Measurements from ENCODE around the gene SV2A. TPM values are rescaled to one million over a fixed set of nuclear protein-coding genes. Genes with fewer than 3 reads are reported as not detected.

Gene SV2A
- total RNA-seq, 6 experiments from 2014 or later: 0.12 to 0.50 (median 0.25) TPM

DNA sequence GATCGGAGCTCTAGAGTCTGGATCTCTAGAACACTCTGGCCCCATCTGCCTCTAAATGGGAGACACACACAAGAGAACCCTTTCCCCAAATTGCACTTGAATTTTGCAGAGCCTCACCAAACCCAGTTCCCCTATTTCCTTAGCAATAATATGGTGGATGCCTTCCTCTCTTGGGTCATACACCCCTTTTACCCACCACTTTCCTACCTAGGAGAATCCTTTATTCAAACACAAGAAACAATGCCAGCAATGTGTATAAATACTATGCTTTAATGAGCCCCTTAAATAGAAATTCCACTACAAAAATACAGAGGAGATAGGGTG is 10.7 kb upstream of the SV2A start:
- Histone ChIP-seq H3K4me3 (peak overlapping the region; percentile 76 to 94 (median 91)), H3K9me3 (no peaks in the 10 kb centered on the region), H3K27me3 (no peaks in the 10 kb centered on the region), H3K27ac (peak overlapping the region; percentile 89 to 99 (median 93)), H3K4me1 (peaks cover 0 to 10% (median 3%) of the 10 kb centered on the region in 4 donors), H3K36me3 (peaks cover 16 to 31% (median 23%) of the 10 kb centered on the region in 4 donors)
- intact Hi-C loops (cut with DNase I): no loop called here
- ATAC-seq (no peak), DNase-seq (no peak)
- TF ChIP-seq, protein P1, sequence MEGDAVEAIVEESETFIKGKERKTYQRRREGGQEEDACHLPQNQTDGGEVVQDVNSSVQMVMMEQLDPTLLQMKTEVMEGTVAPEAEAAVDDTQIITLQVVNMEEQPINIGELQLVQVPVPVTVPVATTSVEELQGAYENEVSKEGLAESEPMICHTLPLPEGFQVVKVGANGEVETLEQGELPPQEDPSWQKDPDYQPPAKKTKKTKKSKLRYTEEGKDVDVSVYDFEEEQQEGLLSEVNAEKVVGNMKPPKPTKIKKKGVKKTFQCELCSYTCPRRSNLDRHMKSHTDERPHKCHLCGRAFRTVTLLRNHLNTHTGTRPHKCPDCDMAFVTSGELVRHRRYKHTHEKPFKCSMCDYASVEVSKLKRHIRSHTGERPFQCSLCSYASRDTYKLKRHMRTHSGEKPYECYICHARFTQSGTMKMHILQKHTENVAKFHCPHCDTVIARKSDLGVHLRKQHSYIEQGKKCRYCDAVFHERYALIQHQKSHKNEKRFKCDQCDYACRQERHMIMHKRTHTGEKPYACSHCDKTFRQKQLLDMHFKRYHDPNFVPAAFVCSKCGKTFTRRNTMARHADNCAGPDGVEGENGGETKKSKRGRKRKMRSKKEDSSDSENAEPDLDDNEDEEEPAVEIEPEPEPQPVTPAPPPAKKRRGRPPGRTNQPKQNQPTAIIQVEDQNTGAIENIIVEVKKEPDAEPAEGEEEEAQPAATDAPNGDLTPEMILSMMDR (IDR thresholded peaks at IDR 0.05): no peak
- TF ChIP-seq POLR2A (IDR thresholded peaks at IDR 0.05): no peak
- WGBS (ENCODE audit: insufficient coverage, low coverage, low lambda C conversion rate, missing lambda C conversion rate): 0% methylated on average over 1 of the region's 1 CpG

DNA sequence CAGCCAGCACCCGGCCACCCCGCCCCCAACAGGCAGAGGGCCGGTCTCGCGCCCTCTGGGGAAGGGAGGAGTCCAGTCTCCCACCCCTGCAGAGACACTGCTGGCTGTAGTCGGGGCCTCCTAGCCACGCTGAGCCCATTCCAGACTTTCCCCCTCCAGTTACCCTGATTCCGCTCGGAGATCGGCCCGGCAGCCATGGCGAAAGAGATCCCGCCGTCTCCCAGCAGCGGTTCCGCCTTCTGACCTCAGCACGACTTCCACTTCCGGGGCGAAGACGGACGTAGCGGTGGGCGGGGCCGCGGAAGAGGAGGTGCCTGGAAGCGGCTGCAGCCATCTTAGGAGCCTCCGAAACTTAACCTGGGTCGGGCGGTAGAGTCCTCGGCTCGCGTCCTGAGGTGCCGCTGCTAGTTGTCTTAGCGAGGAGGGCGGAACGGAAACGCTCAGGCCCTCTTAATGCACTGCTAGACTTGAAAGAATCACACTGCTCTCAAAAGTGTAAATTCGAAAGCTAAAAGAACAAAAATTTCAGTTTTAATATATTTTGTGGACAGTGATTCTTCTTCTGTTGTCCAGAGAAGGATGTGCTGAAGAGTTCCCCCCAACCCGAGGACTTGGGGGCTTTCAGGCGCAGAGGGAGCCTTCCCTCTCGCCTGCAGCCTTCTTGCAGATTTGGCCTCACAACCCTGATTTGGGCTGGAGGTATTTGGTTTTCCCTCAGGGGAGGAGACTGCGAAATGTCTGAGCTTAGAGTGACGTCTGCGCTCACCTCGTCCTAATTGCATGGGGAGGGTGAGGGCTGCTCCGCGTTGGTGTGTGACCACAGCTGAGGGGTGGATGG is 10.1 kb upstream of the SV2A start, which contains the start of gene SF3B4:
SF3B4 (minus strand) TSS at position 241 of the 838 bp plus-strand sequence; CDS start at position 197, 44 bp downstream.
- TF ChIP-seq POLR2A (IDR thresholded peaks at IDR 0.05): peak; percentile 95
- TF ChIP-seq, protein P1 (IDR thresholded peaks at IDR 0.05): peak in 1 of 4 donors; percentile 9
- Histone ChIP-seq H3K27ac (peak within 1 kb of the TSS; percentile 89 to 99 (median 93)), H3K27me3 (no peaks in the 10 kb centered on the region), H3K9me3 (no peaks in the 10 kb centered on the region), H3K4me1 (peaks cover 0 to 10% (median 3%) of the 10 kb centered on the region in 4 donors), H3K36me3 (peaks cover 20 to 37% (median 26%) of the 10 kb centered on the region in 4 donors), H3K4me3 (peak within 1 kb of the TSS; percentile 76 to 94 (median 91))
- intact Hi-C loops (cut with DNase I): no loop called here
- peak; percentile 96 to 97 (median 97) for DNase-seq
- 0% methylated on average over 16 of the region's 47 CpGs for WGBS (ENCODE audit: insufficient coverage, low coverage, low lambda C conversion rate, missing lambda C conversion rate)
- ATAC-seq: peak; percentile 98 to 99 (median 98)

DNA sequence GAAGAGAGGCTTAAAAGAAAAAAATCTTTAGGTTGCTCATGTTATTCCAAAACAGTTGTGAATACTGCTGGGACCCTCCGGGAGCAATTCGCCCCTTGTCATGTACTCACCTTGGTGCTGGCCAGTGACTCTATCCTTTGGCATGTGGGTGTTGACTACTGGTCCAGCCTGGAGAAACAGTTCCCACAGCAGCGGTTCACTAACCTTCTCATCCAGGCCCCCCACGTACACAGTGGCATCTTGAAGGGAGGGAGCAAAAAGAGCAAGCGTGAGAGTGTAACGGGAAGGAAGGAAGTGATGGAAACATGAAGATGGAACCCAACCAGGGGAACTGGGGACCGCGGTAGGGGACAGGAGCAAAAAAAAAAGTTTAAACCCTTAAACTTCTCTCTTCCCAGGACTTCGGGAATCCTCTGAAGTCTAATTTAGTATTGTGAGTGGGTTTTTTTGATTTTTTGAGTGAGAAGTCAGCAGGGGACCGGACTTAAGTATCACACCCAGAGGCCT is 9.5 kb upstream of the SV2A start:
- peak overlapping the region; percentile 89 to 99 (median 93) for H3K27ac ChIP-seq
- H3K9me3 ChIP-seq: no peaks in the 10 kb centered on the region
- DNase-seq (no peak), ATAC-seq (no peak)
- H3K36me3 ChIP-seq: peaks cover 20 to 42% (median 30%) of the 10 kb centered on the region in 4 donors
- peaks cover 0 to 10% (median 3%) of the 10 kb centered on the region in 4 donors for H3K4me1 ChIP-seq
- TF ChIP-seq, protein P1 (IDR thresholded peaks at IDR 0.05): no peak
- TF ChIP-seq POLR2A (IDR thresholded peaks at IDR 0.05): no peak
- WGBS (ENCODE audit: insufficient coverage, low coverage, low lambda C conversion rate, missing lambda C conversion rate): 1% methylated on average over 10 of the region's 10 CpGs
- H3K27me3 ChIP-seq: no peaks in the 10 kb centered on the region
- peak overlapping the region; percentile 76 to 94 (median 91) for H3K4me3 ChIP-seq
- intact Hi-C loops (cut with DNase I): no loop called here

DNA sequence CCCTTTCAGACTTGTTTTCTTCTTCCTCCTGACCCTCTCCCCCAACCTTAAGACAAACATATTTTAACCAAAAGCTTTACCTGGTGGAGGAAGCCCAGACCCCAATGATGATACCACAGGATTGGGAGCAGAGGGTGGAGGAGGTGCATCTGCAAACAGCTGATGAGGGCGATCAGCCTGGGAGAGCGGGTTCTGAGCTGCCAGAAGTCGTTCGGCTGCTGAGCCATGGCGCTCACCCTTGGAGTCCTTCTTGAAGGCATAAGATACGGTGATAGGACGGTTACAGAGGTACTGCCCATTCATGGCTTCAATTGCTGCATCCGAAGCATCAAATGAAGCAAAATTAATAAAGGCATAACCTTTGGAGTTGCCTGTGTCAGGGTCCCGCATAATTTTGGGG is 8.7 kb upstream of the SV2A start:
- ATAC-seq (no peak), DNase-seq (no peak)
- Histone ChIP-seq H3K4me3 (no peak overlapping the region), H3K4me1 (peaks cover 0 to 10% (median 3%) of the 10 kb centered on the region in 4 donors), H3K36me3 (peaks cover 20 to 42% (median 30%) of the 10 kb centered on the region in 4 donors), H3K27me3 (no peaks in the 10 kb centered on the region), H3K9me3 (no peaks in the 10 kb centered on the region), H3K27ac (no peak overlapping the region)
- intact Hi-C loops (cut with DNase I): no loop called here
- TF ChIP-seq POLR2A (IDR thresholded peaks at IDR 0.05): no peak
- TF ChIP-seq, protein P1 (IDR thresholded peaks at IDR 0.05): no peak
- 90% methylated on average over 9 of the region's 9 CpGs for WGBS (ENCODE audit: insufficient coverage, low coverage, low lambda C conversion rate, missing lambda C conversion rate)

Measured in right lobe of liver (tissue), 6 donors.